Astrocyte of the cerebellum (primary cell): ENCODE data around the gene PPP1R15A.
"Not testable (repeated sequence)": the region's sequence is repeated elsewhere in the genome, so short reads cannot be mapped to it uniquely, and the experiment has no call there.

ENCODE experiments used
- DNase-seq: peaks from one replicate; pipeline ENCODE4 v3.0.0-alpha.2; 2011; ENCODE audit warnings: low read depth
- H3K4me3 ChIP-seq: 2 replicates; pipeline ENCODE4 v1.5.1; 2011; ENCODE audit warnings: mild to moderate bottlenecking, low read depth, low read length, moderate library complexity
- CTCF ChIP-seq: IDR thresholded peaks from 2 replicates; pipeline ENCODE4 v1.5.1; 2012; ENCODE audit warnings: low read length, low read depth, moderate library complexity, mild to moderate bottlenecking; ENCODE audit errors: missing control alignments
- in situ Hi-C: cut with HindIII; loops from 2 replicates; pipeline ENCODE4 v1.10.0; 2017; ENCODE audit warnings: low sequenced_read_pairs

Gene PPP1R15A

GRCh38 chr19:48841571-48841970 is 30.6 kb upstream of the PPP1R15A start:
- no peak overlapping the region for H3K4me3 ChIP-seq
- TF ChIP-seq CTCF: no peak
- in situ Hi-C loops: loop anchor here (10.0 kb wide), 1 partner anchor 47 kb away; no protein-coding TSS in a partner anchor
- no peak for DNase-seq

GRCh38 chr19:48842789-48843162 is 29.4 kb upstream of the PPP1R15A start:
- no peak overlapping the region for H3K4me3 ChIP-seq
- TF ChIP-seq CTCF: peak; percentile 87
- DNase-seq: no peak
- in situ Hi-C loops: loop anchor here (10.0 kb wide), 1 partner anchor 48 kb away; no protein-coding TSS in a partner anchor

GRCh38 chr19:48844472-48844871 is 27.7 kb upstream of the PPP1R15A start:
- H3K4me3 ChIP-seq: no peak overlapping the region
- DNase-seq: no peak
- peak; percentile 14 for TF ChIP-seq CTCF
- in situ Hi-C loops: loop anchor here (10.0 kb wide), 1 partner anchor 50 kb away; no protein-coding TSS in a partner anchor

GRCh38 chr19:48845384-48845783 is 26.8 kb upstream of the PPP1R15A start:
- no peak for DNase-seq
- no peak for TF ChIP-seq CTCF
- no peak overlapping the region for H3K4me3 ChIP-seq
- in situ Hi-C loops: loop anchor here (10.0 kb wide), 1 partner anchor 51 kb away; no protein-coding TSS in a partner anchor

GRCh38 chr19:48846659-48847058 is 25.6 kb upstream of the PPP1R15A start:
- H3K4me3 ChIP-seq, DNase-seq: not testable (repeated sequence)
- in situ Hi-C loops: loop anchor here (10.0 kb wide), 1 partner anchor 52 kb away; no protein-coding TSS in a partner anchor

GRCh38 chr19:48852292-48852691 is 19.9 kb upstream of the PPP1R15A start:
- in situ Hi-C loops: no loop called here
- no peak for DNase-seq
- TF ChIP-seq CTCF: no peak
- H3K4me3 ChIP-seq: no peak overlapping the region

- DNase-seq: no peak
- no peak overlapping the region for H3K4me3 ChIP-seq
- TF ChIP-seq CTCF: no peak
- in situ Hi-C loops: no loop called here
These were observed 18.7 kb upstream of the PPP1R15A start for GRCh38 chr19:48853483-48853882.
